GM20431 (cell line): ENCODE data around the gene KCNIP4.

Experiments used
- in situ Hi-C: fragments of 300-500 bp; cut with MseI, MboI; formaldehyde crosslinking; loops from one replicate; pipeline ENCODE4 v1.15.0; 2020; ENCODE audit warnings: low sequenced_read_pairs; ENCODE audit not compliant: unreplicated experiment

KCNIP4 gene

DNA sequence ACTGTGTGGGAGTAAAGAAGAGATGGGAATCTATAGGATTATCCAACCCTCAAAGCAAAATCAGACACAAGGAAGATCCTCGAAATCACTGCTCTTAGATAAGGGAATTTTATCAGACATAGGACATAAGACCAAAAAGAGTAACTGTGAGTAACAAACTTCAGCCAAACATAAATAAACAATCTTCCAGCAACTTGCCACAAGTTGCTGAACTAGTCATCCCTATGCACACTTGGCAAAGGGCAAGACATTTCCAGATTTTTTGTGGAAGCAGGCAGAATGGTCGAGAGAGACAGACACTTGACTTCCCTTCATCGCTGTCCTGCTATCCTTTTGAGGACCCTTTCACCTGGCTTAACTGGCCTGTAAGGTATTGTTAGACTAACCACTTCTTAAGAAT, 89.6 kb downstream of the KCNIP4 start:
- in situ Hi-C loops: no loop called here

DNA sequence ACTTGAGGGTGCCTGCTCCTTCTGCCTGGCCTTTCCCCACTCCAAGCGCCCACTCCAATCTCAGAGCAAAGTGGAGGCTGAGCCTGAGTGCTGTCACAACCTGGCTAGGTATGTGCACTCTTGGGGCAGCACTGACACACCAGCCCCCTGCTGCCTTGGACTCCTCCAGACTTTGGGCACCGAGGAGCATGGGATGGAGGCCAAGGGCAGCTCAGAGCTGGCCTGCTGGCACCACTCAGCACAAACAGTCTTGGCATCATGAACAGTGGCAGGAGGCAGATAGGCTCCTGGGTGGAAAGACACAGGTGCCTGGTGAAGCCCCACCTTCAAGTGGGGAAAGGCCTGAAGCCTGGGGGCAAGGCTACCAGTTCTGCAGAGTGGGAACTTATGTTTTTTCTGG, 91.8 kb downstream of the KCNIP4 start:
- in situ Hi-C loops: no loop called here

GRCh38 chr4:21856301-21856700, 92.3 kb downstream of the KCNIP4 start:
- in situ Hi-C loops: no loop called here

- in situ Hi-C loops: no loop called here
These were observed 99.5 kb downstream of the KCNIP4 start for GRCh38 chr4:21849077-21849476.

- in situ Hi-C loops: no loop called here
These were observed 100.6 kb downstream of the KCNIP4 start for GRCh38 chr4:21848021-21848420.

GRCh38 chr4:21845663-21846062, 102.9 kb downstream of the KCNIP4 start:
- in situ Hi-C loops: no loop called here

DNA sequence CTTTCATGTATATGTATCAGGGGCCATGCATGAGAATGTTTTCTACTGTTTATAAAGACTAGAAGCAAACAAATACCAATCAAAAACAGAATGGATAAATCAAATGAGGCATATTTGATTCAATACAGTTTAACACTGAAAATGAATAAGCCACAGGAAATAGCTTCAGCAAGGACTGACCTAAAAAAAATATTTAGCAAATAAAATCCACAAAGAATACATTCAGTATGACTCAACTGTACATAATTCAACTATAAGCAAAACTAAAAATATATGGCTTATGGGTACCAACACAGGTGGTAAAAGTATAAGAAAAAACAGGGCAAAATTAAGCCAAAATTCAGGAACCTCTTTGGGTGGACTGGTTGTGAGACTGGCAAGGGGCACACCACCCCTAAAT, 112.9 kb downstream of the KCNIP4 start:
- in situ Hi-C loops: no loop called here

GRCh38 chr4:21830272-21830671, 118.3 kb downstream of the KCNIP4 start:
- in situ Hi-C loops: no loop called here

DNA sequence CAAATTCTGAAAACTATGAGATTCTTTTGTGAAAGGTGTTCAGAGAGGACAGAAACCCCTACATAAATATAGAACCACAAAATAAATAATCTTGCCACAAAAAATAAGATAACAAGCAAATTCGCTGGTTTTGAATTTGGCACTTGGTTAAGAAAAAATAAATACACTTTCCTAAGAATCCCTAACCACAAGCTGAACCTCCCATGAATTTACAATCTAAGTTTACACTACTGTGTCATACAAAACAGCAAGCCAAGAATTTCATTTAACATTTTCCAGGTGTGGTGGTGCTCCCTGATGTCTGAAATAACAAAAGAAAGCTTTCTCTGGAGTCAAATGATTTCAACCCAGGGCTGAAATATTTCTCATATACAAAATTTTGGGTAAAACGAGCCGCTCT, 121.0 kb downstream of the KCNIP4 start:
- in situ Hi-C loops: no loop called here

DNA sequence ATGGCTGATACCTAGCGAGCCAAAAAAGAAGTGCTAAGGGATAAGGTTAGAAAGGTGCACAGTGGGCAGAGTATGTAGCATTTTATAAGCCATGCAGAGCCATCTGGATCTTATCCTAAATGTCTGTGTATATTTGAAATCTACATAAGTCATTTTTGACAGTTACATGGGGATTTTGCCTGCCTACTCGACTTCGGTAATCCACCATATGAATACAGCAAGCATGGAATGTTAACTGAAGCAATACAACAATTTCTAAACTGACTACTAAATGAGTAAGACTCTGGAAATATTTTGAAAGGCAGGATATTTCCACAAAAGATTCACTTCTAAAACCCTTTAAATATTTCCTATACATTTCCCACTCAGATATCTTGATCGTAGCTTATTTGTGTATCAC, 122.5 kb downstream of the KCNIP4 start:
- in situ Hi-C loops: no loop called here

DNA sequence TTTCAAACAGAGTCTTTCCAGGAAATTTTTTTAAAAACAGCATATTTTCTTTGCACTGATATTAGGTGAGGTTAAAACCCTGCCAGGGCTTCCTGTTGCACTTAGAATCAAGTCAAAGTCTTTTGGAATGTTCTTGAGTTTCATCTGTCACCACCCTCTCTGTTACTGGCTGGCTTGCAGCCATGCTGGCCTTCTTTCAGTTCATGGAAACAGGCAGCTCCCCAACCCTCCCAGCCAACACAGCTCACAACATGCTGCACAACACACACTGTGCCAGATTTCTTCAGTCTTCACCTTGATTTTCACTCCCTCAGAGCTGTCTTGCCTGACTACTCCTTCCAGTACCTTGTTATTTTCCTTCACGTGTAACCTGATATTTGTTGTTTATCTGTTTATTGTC, 129.5 kb downstream of the KCNIP4 start:
- in situ Hi-C loops: no loop called here

- in situ Hi-C loops: no loop called here
These were observed 132.8 kb downstream of the KCNIP4 start for GRCh38 chr4:21815651-21816377.

- in situ Hi-C loops: no loop called here
These were observed 137.0 kb downstream of the KCNIP4 start for GRCh38 chr4:21811565-21811964.

- in situ Hi-C loops: no loop called here
These were observed 141.6 kb downstream of the KCNIP4 start for GRCh38 chr4:21806991-21807390.

DNA sequence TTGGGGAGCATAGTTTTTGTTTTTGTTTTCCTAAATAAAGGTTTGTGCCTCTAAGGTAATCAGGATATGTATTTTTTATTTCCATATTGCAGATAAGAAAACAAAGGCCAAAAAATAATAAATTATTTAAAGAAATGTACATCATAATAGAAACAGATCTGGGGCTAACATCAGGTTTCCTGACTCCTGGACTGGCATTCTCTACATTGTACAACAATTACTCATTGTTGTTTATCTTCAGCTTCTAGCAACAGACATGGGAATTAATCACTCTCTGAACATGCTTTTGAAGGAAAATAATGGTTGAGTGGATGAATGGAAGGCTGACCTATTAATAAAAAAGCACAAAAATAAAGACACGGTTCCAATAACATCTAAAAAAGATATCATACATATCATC, 146.2 kb downstream of the KCNIP4 start:
- in situ Hi-C loops: no loop called here

DNA sequence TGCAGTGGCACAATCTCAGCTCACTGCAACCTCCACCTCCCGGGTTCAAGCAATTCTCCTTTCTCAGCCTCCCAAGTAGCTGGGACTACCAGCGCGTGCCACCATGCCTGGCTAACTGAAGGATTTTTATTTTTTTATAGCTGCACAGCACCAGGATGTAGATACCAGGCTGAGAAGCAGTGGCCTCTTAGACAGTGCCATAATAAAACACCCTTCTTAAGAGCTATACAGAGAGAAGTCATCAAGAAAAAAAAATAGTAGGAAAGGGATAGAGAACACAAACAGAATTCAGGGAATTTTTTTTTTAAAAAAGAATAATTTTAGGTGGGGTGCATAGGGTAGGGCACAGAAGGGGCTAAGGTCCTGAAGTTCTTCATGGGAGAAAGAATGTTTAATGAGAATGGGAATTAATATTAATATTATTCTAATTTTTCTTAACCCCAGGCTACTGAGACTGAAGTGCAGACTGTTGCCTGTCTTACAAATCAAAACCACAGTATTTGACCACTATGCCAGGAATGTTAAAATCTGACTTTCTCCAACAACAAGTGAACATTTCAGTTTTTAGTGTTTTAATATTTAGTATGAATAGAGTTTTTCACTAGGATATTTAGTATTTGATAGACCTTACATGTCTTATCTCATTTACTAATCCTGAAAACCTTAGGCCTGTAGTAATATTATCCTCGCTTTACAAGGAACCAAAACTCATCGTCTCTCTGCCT, 146.7 kb downstream of the KCNIP4 start:
- in situ Hi-C loops: no loop called here

DNA sequence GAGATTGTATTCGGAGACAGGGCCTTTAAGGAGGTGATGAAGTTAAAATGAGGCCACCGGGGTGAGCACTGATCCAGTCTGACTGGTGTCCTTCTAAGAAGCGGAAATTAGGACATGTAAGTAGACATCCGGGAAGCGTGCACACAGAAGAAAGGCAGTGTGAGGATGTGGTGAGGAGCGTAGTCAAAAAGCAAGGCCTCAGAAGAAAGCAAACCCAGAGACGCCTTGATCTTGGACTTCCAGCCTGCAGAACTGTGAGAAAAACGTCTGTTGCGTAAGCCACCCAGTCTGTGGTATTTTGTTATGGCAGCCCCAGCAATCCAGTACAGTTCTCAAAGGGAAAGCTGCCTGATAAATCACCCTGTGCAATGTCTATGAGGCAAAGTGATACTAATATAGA, 153.5 kb downstream of the KCNIP4 start:
- in situ Hi-C loops: loop anchor here (25.0 kb wide), 1 partner anchor 592 kb away; no protein-coding TSS in a partner anchor

- in situ Hi-C loops: loop anchor here (25.0 kb wide), 1 partner anchor 595 kb away; no protein-coding TSS in a partner anchor
These were observed 155.8 kb downstream of the KCNIP4 start for GRCh38 chr4:21792736-21793135.

GRCh38 chr4:21790438-21791029, 158.0 kb downstream of the KCNIP4 start:
- in situ Hi-C loops: loop anchor here (25.0 kb wide), 1 partner anchor 597 kb away; no protein-coding TSS in a partner anchor

DNA sequence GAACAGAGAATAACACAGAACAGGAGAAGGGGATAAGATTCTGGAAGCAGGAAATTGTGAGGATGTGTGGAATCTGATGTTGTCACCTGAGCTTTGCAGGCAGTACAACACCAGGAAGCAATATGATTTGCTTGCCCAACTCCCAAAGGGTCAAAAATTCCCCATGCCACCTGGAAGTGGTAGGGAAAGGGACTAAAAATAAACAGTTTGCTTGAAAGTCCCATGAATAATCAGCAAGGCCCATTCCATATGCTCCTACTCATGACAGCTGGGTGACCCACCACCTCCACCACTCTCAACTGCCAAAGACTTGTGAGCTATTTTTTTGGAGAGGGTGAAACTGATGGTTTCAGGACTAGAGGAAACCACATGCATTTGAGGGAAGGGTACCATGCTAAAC, 168.4 kb downstream of the KCNIP4 start:
- in situ Hi-C loops: loop anchor here (25.0 kb wide), 1 partner anchor 607 kb away; no protein-coding TSS in a partner anchor

- in situ Hi-C loops: loop anchor here (25.0 kb wide), 1 partner anchor 609 kb away; no protein-coding TSS in a partner anchor
These were observed 169.9 kb downstream of the KCNIP4 start for GRCh38 chr4:21778702-21779101.
